Trophoblast cell (in vitro differentiated cells and primary cell): Measurements from ENCODE around the gene E2F3.

Experiments used
- DNase-seq, 2 donors: peaks; one replicate each; pipeline ENCODE4 v3.0.0-alpha.2; 2016
- H2AFZ ChIP-seq: 2 replicates; pipeline ENCODE4 v1.6.1; 2013; ENCODE audit warnings: low read length, moderate library complexity, mild to moderate bottlenecking; ENCODE audit not compliant: insufficient read depth, poor library complexity
- H2AK5ac ChIP-seq: 2 replicates; pipeline ENCODE4 v1.6.1; 2013; ENCODE audit warnings: mild to moderate bottlenecking, low read length
- H2BK120ac ChIP-seq: 2 replicates; pipeline ENCODE4 v1.6.1; 2013; ENCODE audit warnings: low read length, mild to moderate bottlenecking, moderate library complexity; ENCODE audit not compliant: insufficient read depth, poor library complexity
- H2BK12ac ChIP-seq: 2 replicates; pipeline ENCODE4 v1.6.1; 2013; ENCODE audit warnings: mild to moderate bottlenecking, low read length, moderate library complexity
- H2BK5ac ChIP-seq: 2 replicates; pipeline ENCODE4 v1.6.1; 2013; ENCODE audit warnings: low read length, low read depth, moderate library complexity, mild to moderate bottlenecking; ENCODE audit not compliant: poor library complexity
- H3K14ac ChIP-seq: 2 replicates; pipeline ENCODE4 v1.6.1; 2013; ENCODE audit warnings: mild to moderate bottlenecking, low read length
- H3K18ac ChIP-seq: 2 replicates; pipeline ENCODE4 v1.6.1; 2013; ENCODE audit warnings: mild to moderate bottlenecking, low read length
- H3K23ac ChIP-seq: 2 replicates; pipeline ENCODE4 v1.6.1; 2013; ENCODE audit warnings: low read length
- H3K27ac ChIP-seq: 2 replicates; pipeline ENCODE4 v1.5.1; 2013; ENCODE audit warnings: low read depth, mild to moderate bottlenecking, inconsistent platforms, low read length, moderate library complexity
- H3K27me3 ChIP-seq: 2 replicates; pipeline ENCODE4 v1.6.1; 2013; ENCODE audit warnings: inconsistent platforms, mild to moderate bottlenecking, low read length, moderate library complexity; ENCODE audit not compliant: insufficient read depth
- H3K36me3 ChIP-seq, 2 experiments: 1 replicate in 1 of 2; 2 replicates in 1 of 2; pipeline ENCODE4 v1.6.1; 2013; ENCODE audit warnings: low read length in 2 of 2, mild to moderate bottlenecking in 2 of 2, moderate library complexity in 1 of 2; ENCODE audit not compliant: insufficient read depth in 2 of 2, control insufficient read depth in 1 of 2
- H3K4ac ChIP-seq: 2 replicates; pipeline ENCODE4 v1.6.1; 2013; ENCODE audit warnings: low read depth, mild to moderate bottlenecking, low read length, moderate library complexity
- H3K4me1 ChIP-seq, 2 experiments: 1 replicate in 1 of 2; 2 replicates in 1 of 2; pipeline ENCODE4 v1.6.1; 2013; ENCODE audit warnings: low read length in 2 of 2, mild to moderate bottlenecking in 2 of 2, moderate library complexity in 1 of 2; ENCODE audit not compliant: insufficient read depth in 2 of 2, control insufficient read depth in 1 of 2
- H3K4me2 ChIP-seq: 2 replicates; pipeline ENCODE4 v1.6.1; 2013; ENCODE audit warnings: inconsistent platforms, mild to moderate bottlenecking, low read length, moderate library complexity
- H3K4me3 ChIP-seq: 2 replicates; pipeline ENCODE4 v1.5.1; 2013; ENCODE audit warnings: mild to moderate bottlenecking, low read depth, low read length, inconsistent platforms
- H3K79me1 ChIP-seq: one replicate; pipeline ENCODE4 v1.6.1; 2013; ENCODE audit warnings: low read length
- H3K79me2 ChIP-seq: 2 replicates; pipeline ENCODE4 v1.6.1; 2013; ENCODE audit warnings: low read length, mild to moderate bottlenecking; ENCODE audit not compliant: control insufficient read depth, insufficient read depth, poor library complexity
- H3K9ac ChIP-seq: 2 replicates; pipeline ENCODE4 v1.6.1; 2013; ENCODE audit warnings: mild to moderate bottlenecking, low read length
- H3K9me3 ChIP-seq: 2 replicates; pipeline ENCODE4 v1.6.1; 2013; ENCODE audit warnings: low read depth, mild to moderate bottlenecking, control low read depth, inconsistent platforms, low read length; ENCODE audit not compliant: insufficient read depth
- H4K12ac ChIP-seq: 2 replicates; pipeline ENCODE4 v1.6.1; 2013; ENCODE audit warnings: low read depth, mild to moderate bottlenecking, low read length, moderate library complexity
- H4K8ac ChIP-seq: 2 replicates; pipeline ENCODE4 v1.6.1; 2013; ENCODE audit warnings: low read depth, mild to moderate bottlenecking, low read length, moderate library complexity
- H4K91ac ChIP-seq: one replicate; pipeline ENCODE4 v1.6.1; 2013; ENCODE audit warnings: low read depth, mild to moderate bottlenecking, low read length, moderate library complexity
- WGBS: extraction: QIAGEN DNeasy Blood & Tissue Kit; methylation state at CpG from one replicate; pipeline ENCODE4 v1.1.7; 2013; ENCODE audit warnings: missing lambda C conversion rate; ENCODE audit not compliant: insufficient read length, insufficient coverage; ENCODE audit errors: extremely low coverage; 5-methylcytosine and 5-hydroxymethylcytosine counted together

E2F3 gene

DNA sequence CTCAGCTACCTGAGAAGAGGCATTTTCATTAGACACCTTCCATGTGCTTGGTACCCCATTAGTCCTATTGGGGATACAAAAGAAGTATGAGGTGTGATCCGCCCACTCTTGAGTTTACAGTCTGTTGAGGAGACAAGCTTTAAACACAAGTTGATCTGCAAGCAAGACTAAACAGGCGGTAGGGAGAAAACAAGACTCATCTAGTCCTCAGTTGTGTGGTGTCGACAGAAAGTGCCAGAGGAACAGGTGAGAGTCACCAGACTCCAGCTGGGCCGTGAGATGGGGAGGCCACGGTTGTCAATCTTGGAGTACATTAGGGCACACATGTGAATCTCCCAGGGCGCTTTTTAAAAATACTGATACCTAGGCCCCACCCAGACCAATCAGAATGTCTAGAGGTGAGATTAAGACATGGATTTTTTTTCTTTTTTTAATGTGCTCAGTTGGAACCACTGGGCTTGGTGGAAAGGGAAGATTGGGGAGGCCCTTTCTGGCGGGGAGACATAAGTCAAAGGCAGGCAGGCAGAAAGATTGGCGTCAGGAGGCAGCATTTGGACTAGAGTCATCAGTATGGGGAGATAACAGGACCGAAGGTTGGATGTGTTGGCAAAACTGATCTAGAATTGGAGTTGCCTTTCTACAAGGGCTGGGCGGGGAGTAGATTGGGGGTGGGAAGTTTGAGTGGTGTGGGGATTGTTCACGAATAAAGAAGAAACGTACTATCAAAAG, 10.4 kb downstream of the E2F3 start:
- Histone ChIP-seq H3K4ac (peak overlapping the region; percentile 57), H3K4me2 (no peak overlapping the region), H3K23ac (no peak overlapping the region), H2BK12ac (no peak overlapping the region), H4K91ac (no peak overlapping the region), H3K9ac (no peak overlapping the region), H4K12ac (no peak overlapping the region), H2BK120ac (no peak overlapping the region), H3K4me3 (no peak overlapping the region), H3K36me3 (peaks cover 2 to 6% of the 10 kb centered on the region in 2 experiments), H2BK5ac (no peak overlapping the region), H3K9me3 (no peaks in the 10 kb centered on the region), H3K18ac (no peak overlapping the region), H3K79me1 (no peaks in the 10 kb centered on the region), H2AK5ac (no peak overlapping the region), H3K27ac (no peak overlapping the region), H3K4me1 (peaks cover 2% of the 10 kb centered on the region in 2 experiments), H3K14ac (no peak overlapping the region), H3K27me3 (no peaks in the 10 kb centered on the region), H4K8ac (no peak overlapping the region), H2AFZ (no peak overlapping the region), H3K79me2 (peaks cover 18% of the 10 kb centered on the region)
- DNase-seq: no peak
- WGBS: 100% methylated on average over 2 of the region's 12 CpGs

DNA sequence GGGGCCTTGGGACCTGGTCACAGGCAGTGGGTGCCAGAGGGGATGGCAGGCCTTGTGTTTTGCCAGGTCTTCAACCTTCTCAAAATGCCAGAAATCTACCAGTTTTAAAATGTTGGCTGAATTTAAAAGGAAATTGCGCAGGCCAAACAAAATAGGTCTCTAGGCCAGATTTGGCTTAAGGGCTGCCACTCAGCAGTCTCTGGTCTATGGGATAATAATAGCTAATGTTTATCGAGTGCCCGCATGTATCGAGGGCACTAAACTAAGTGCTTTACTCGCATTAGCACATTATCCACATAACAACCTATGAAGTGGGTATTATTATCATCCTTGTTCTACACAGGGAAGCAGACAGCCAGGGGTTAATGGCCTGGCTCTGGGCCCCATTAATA, 11.0 kb downstream of the E2F3 start:
- no peaks in the 10 kb centered on the region for H3K27me3 ChIP-seq
- H3K36me3 ChIP-seq: peaks cover 2 to 6% of the 10 kb centered on the region in 2 experiments
- H3K4ac ChIP-seq: peak overlapping the region; percentile 43
- no peak overlapping the region for H2AFZ ChIP-seq
- H3K9ac ChIP-seq: no peak overlapping the region
- no peak overlapping the region for H3K14ac ChIP-seq
- no CpG with 5 or more reads among the region's 5 CpGs for WGBS
- H2BK120ac ChIP-seq: no peak overlapping the region
- H4K8ac ChIP-seq: no peak overlapping the region
- H3K9me3 ChIP-seq: no peaks in the 10 kb centered on the region
- H3K79me2 ChIP-seq: peaks cover 18% of the 10 kb centered on the region
- DNase-seq: no peak
- no peak overlapping the region for H3K18ac ChIP-seq
- no peak overlapping the region for H2BK12ac ChIP-seq
- H4K91ac ChIP-seq: no peak overlapping the region
- no peak overlapping the region for H2AK5ac ChIP-seq
- H3K4me1 ChIP-seq: peaks cover 2% of the 10 kb centered on the region in 2 experiments
- no peak overlapping the region for H3K4me2 ChIP-seq
- H4K12ac ChIP-seq: no peak overlapping the region
- no peak overlapping the region for H3K4me3 ChIP-seq
- H2BK5ac ChIP-seq: no peak overlapping the region
- H3K23ac ChIP-seq: no peak overlapping the region
- no peak overlapping the region for H3K27ac ChIP-seq
- no peaks in the 10 kb centered on the region for H3K79me1 ChIP-seq

DNA sequence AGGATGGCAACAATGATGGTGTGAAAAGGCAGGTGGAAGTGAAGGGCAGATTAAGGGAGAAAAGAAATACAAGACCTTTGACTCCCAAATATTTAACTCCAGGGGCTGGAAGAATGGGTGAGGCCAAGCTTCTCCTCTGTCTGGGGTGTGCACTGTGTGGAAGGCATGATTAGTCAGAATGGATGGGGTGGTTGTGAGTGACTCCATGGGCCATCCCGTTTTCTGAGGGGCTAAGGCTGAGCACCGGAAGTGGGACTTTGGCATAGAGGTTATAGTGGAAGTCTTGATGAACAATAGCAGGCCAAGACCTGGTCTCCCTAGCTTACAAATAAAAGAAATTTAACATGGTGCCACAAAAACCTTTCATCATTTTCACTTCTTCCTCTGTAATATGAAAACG, 12.1 kb downstream of the E2F3 start:
- Histone ChIP-seq H3K18ac (no peak overlapping the region), H3K9me3 (no peaks in the 10 kb centered on the region), H2BK5ac (no peak overlapping the region), H2AK5ac (no peak overlapping the region), H4K91ac (no peak overlapping the region), H3K14ac (no peak overlapping the region), H3K79me1 (no peaks in the 10 kb centered on the region), H3K27ac (no peak overlapping the region), H3K4me2 (no peak overlapping the region), H3K4me3 (no peak overlapping the region), H3K36me3 (peaks cover 2 to 6% of the 10 kb centered on the region in 2 experiments), H2BK120ac (no peak overlapping the region), H3K4me1 (peaks cover under 1 to 2% of the 10 kb centered on the region in 2 experiments), H4K12ac (no peak overlapping the region), H3K27me3 (no peaks in the 10 kb centered on the region), H4K8ac (no peak overlapping the region), H2BK12ac (no peak overlapping the region), H3K9ac (no peak overlapping the region), H3K79me2 (peaks cover 20% of the 10 kb centered on the region), H3K4ac (peak overlapping the region; percentile 8), H2AFZ (no peak overlapping the region), H3K23ac (no peak overlapping the region)
- no CpG with 5 or more reads among the region's 3 CpGs for WGBS
- no peak for DNase-seq

- Histone ChIP-seq H3K9me3 (no peaks in the 10 kb centered on the region), H3K4ac (peak overlapping the region; percentile 28), H3K27ac (no peak overlapping the region), H4K12ac (no peak overlapping the region), H2AK5ac (no peak overlapping the region), H2BK120ac (no peak overlapping the region), H3K4me3 (no peak overlapping the region), H3K79me1 (no peaks in the 10 kb centered on the region), H3K9ac (no peak overlapping the region), H2BK5ac (no peak overlapping the region), H3K4me2 (no peak overlapping the region), H2BK12ac (no peak overlapping the region), H4K8ac (no peak overlapping the region), H3K23ac (no peak overlapping the region), H3K27me3 (no peaks in the 10 kb centered on the region), H3K4me1 (peaks cover 0 to 2% of the 10 kb centered on the region in 2 experiments), H3K79me2 (peaks cover 23% of the 10 kb centered on the region), H3K14ac (no peak overlapping the region), H3K36me3 (peaks cover 2 to 6% of the 10 kb centered on the region in 2 experiments), H4K91ac (no peak overlapping the region), H3K18ac (no peak overlapping the region), H2AFZ (no peak overlapping the region)
- DNase-seq: peak; percentile 63 to 77
- WGBS: no CpG with 5 or more reads among the region's 8 CpGs
These were observed 13.0 kb downstream of the E2F3 start for GRCh38 chr6:20414711-20415110.
